Germinal center (tissue), 1 donor: ENCODE data around the gene PTK6.
"Not testable (repeated sequence)": the region's sequence is repeated elsewhere in the genome, so short reads cannot be mapped to it uniquely, and the experiment has no call there.

Source experiments
- DNase-seq: peaks from one replicate; pipeline ENCODE4 v3.0.0; 2012; ENCODE audit warnings: mixed read lengths, low spot score

The PTK6 gene

DNA sequence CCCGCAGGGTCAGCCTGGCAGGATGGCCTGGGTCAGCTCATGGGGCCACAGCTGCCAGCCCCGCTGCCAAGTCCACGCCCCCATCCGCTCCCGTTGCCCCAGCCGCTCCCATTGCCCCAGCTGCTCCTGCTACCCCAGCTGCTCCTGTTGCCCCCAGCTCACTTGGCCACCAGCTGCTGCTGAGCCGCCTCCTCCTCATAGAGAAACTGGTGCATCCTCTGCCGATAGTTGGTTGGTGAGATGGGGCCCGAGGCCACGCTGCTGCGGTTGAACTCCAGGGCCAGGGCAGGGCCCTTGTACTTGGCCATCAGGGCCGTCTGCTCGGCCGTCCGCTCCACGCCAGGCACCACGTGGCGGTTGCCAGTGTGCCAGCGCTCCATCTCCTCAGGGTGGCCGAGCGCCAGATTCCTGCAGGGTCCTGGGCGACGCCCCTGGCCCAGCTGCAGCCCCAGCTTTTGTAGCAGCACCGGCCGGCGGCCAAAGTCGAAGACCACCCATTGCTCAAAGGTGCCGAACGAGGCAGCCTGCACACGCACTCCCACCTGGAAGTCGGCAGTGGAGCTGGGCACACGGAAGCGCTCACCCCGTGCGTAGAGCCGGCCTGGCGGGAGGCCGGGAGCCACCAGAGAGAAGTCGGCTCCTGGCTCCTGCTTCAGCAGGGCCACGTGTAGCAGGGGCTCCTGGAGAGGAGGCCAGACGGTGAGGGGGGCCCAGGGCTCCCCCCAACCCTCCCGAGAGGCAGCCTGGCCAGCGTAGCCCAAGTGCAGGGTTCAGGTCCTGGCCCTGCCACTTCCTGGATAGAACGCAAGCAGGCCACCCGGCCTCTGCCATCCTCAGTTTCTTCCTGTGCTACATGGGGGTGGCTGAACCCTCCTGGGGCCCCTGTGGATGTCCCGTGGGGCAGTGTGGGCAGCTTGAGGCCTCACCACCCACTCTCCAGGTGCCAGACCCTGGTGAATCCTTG, 32.1 kb upstream of the PTK6 start:
- DNase-seq = no peak

DNA sequence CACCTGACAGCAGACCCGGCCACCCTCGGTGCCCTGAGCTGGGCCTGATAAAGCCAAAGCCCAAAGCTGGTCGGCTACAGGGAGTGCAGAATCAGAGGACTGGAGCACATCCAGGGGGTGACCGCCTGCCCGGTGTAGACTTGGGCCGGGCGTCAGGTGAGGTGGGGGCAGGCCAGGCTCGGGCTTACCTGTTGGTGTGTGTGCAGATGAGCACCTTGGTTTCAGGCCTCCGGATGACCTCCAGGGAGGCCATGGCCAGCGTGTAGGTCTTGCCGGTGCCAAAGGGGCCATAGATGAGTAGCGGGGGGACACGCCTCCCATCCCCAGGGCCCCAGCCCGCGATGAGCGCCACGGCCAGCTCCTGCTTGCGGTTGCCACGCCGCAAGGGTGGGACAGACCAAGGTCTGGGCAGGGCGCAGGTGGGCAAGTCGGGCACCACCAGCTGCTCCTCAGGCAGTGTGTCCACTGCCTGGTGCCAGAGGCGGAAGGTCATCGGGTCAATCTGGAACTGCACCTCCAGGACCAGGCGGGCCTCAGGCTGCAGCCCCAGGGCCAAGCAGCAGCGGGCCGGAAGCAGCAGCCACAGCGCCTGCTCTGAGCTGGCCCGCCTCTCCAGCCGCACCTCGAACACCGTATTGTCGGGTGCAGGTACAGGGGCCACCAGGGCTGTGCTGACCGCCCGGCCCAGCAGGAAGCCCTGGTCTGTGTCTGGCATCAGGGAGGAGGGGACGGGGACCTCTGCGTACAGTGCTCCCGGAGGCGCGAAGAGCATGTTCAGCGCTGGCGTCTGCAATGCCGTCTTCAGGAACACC, 31.2 kb upstream of the PTK6 start:
- no peak for DNase-seq

DNA sequence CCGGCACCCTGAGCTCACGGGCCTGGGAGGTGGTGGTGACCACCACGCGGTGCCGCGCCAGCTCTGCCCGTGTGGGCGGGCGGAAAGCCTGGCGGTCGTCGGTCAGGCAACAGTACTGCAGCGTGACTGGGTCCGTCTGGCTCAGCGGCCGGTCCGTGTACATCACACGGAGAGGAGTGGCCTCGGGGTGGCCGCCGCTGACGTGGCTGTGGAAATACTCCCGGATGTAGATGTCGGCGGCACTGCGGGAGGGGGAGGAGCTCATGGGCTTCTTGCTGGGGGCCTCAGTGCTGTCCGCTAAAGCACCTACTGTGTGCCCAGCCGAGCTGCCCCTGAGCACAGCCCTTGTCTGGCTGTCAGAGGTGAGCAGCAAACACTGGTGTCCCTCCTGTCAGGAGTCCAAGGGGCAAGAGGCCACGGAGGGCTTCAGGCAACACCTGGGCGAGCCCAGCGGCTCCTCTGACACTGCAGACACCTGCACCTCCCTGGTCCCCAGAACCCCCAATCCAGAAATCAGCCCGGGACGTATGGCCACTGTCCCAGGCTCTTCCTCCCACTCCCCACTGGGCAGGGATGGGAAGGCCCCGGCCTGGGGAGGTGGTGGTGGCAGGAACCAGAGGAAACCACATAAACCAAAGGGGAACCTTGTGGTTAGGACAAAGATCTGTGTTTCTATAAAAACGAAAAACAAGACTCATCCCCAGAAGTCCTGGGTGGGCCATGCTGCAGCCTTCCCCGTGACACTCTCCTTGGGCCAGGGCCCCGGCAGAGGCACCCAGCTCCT, 30.4 kb upstream of the PTK6 start:
- DNase-seq = no peak

DNA sequence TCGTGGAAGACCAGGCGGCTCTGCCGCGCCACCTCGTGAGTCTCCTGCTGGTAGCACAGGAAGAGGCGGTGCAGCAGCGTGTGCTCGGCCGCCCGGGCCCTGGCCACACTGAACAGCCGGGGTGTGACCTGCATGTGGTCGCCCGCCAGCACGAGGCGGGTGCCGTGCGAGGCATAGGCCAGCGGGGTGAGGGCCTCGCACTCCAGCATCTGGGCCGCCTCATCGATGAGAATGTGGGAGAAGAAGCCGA, 29.9 kb upstream of the PTK6 start:
- no peak for DNase-seq

DNA sequence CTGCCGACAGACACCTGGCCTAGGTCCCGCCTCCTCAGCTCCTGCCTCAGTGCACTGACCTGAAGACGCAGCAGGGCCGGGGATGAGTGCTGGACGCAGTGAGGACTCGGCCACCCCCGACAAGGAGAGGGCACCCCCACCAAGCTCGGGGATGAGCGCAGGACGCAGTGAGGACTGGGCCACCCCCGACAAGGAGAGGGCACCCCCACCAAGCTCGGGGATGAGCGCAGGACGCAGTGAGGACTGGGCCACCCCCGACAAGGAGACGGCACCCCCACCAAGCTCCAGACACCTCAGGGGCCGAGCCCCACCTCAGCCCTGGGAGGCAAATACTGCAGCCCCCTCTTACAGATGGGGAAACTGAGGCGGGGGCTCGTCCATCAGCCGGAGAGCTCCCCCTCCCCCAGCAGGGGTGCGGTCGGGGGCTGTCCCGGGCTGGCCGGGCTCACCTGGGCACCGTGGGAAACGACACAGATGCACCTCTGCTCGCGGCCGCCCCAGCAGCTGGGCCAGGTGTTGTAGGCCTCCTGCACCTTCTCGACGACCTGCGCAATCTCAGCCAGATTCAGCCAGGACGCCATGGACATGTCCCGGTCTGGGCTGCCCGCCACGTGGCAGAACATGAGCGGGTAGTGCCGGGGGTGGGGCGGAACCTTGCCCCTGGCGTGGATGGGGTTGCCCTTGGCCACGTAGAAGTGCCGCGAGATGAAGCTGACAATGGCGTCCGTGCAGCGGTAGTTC, 29.4 kb upstream of the PTK6 start:
- DNase-seq = no peak

DNA sequence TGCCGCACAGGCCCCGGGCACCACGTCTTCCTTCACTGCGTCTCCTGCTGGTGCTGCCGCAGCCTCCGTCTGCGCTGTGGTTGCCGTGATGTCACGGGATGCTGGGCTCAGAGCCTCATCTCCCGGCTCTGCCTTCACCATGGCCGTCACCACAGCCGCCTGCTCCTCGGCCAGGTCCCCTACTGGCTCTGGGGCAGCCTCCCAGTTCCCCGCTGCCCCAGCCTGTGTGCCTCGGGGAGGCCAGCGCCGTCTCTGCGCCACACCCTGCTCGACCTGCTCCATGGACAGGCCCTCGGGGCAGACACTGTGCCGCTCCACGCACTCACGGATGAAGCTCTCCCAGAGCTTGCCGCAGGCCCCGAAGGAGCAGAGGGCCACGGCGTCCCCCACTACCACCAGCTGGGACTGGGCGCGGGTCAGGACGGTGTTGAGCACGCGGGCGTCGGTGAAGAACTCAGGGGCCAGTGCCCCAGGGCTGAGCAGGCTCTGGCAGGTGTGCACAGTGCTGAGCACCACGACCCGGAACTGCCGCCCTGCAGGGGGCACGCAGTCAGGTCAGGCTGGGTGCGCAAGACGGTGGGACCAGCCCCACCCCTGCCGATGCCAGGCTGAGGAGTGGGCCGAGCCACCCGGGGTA, 28.6 kb upstream of the PTK6 start:
- DNase-seq = no peak

DNA sequence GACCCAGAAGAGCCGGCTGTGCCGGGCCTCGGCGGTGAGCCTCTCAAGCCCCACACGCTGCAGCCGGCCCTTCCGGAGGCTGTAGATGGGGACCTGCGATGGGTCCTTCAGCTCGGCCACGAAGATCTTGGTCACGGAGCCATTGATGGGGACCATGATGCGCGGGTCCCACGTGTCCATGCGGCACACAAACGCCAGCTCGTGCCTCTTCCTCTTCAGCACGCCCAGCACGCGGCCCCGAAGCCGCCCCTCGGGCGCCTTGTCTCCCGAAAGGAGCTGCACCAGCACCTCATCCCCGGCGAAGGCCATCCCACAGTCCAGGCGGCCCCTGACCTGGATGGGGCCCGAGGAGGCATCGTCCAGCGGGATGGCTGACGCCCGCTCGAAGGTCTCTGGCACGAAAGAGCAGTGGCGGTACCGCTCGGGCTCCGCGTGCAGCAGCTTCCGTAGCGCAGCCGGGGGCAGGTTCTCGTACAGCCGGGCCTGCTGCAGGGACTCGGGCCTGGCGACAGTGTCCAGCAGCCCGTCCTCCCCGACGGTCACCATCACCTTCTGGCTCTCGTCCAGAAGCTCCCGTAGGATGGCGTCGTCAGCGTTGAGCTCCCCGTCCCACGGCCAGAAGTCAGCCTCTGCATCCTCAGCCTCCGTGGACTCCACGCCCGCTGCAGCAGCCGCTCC, 28.0 kb upstream of the PTK6 start:
- no peak for DNase-seq

DNA sequence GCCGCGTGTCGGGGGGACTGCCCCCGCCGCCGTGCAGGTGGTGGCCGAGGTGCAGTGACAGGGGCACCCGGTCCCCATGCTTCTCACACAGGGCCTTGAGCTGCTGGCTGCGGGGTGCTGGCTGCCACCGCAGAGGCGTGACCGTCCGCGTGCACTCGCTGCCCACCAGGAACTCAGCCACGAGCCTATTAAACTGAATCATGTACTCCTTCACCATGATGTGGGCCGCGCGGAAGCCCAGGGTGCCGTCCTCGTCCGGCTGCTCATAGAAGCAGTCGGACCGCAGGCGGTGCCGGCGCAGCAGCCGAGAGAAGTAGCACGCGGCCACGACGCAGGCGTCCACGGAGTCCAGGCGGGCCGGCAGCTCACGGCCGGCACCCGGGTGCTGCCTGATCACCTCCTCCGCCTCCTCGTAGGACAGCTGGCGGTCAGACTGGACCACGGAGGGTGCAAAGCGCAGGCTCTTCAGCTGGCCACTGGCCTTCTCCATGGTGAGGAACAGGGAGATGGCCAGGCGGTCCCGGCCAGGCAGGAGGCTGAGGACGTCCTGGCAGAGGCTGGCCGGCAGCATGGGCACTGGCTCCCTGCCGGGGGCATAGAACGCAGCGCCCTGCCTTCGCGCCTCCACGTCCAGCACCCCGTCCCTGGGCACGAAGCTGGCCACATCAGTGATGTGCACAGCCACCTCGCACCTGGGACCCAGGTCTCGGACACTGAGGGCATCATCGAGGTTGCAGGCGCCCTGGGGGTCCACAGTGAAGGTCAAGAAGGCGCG, 27.0 kb upstream of the PTK6 start:
- no peak for DNase-seq

DNA sequence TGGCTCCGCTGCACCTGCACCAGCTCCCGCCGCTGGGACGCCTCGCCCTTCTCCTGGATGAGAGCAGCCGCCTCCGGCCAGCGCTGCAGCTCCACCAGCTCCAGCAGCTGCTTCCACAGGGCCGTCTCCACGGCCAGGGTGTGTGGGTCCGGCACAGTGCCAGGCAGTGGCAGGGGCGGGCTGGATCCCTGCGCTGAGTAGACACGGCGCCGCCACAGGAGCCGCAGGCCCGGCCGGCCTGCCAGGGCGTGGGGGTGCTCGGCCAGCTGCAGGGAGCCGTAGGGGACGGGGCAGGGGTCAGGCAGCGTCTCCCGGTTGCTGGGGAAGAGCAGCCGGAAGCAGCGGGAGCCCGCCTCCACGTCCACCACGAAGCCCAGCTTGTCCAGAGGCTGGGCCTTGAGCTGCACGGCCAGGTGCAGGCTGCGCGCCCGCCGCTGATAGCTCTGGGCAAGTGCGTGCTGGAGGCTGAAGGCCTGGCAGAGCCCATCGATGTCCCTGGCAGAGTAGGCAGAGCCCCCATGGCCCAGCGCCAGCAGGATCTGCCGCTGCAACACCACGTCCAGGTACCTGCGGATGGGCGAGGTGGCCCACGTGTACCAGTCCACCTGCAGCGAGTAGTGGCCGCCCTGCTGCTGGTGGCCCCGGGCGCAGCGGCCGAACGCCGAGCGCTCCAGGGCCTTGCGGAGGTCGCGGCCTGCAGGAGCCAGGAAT, 26.2 kb upstream of the PTK6 start:
- no peak for DNase-seq

DNA sequence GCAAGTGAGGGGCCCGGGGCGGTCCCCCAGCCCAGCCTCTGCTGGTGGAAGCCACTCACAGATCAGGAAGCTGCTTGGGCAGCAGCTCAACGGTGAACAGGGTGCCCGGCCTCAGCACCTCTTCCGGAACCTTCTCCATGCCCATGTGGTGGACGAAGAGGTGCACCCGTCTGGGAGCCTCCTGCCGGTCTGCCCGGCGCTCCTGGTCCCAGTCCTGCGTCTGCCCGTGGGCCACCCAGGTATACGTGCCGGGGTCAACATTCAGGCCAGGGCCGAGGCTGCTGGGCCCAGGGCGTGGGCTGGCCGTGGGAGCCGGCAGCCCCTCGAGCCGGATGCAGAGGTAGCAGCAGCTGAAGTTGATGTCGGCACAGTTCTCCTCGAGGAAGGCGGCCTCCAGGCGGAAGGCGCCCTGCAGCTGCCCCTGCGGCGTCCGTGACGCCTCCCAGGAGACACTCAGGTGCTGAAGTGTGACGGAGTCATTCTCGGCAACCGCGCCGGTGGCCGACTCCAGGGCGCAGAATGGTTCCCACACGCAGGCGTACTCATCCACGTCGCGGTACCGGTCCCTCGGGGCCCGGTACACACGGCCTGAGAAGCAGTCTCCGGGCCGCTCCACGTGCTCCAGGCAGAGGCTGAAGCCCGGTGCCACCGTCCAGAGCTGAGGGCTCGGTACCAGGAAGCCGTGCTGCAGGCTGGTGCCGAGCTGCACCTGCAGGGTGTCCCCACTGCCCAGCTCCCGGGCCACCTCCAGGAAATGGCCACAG, 25.5 kb upstream of the PTK6 start:
- no peak for DNase-seq

DNA sequence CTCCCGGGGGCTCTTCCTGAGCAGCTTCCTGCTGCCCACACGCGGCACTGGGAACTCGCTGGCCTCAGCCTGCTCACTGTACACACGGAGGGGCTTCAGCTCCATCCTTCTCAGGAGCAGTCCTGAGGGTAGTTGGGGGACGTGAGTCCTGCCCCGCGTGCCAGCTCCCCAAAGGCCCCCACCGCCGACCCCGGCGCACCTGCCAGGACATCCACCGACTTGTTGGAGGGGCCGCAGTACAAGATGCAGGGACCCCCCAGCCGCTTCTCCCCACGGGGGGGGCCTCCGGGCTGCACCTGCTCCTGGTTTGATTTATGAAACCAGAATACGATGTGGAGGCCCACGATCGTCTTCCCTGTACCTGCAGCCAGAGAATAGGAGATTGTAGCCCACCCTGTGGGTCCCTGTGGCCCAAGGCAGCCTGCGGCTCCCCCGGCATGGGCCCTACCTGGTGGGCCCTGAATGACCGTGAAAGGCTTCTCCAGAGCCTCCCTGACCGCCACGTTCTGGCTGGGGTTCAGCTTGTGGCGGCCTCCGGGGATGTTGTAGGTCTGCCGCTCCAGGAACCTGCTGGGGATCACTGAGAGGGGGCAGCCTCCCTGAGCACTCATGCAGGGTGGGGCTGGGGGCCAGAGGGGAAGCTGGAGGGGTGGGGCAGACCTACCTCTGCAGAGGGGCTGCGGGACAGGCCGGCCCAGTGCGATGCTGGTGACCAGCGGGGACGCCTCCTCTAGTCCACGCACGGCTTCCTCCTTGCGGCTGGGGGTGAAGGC, 24.6 kb upstream of the PTK6 start:
- no peak for DNase-seq

DNA sequence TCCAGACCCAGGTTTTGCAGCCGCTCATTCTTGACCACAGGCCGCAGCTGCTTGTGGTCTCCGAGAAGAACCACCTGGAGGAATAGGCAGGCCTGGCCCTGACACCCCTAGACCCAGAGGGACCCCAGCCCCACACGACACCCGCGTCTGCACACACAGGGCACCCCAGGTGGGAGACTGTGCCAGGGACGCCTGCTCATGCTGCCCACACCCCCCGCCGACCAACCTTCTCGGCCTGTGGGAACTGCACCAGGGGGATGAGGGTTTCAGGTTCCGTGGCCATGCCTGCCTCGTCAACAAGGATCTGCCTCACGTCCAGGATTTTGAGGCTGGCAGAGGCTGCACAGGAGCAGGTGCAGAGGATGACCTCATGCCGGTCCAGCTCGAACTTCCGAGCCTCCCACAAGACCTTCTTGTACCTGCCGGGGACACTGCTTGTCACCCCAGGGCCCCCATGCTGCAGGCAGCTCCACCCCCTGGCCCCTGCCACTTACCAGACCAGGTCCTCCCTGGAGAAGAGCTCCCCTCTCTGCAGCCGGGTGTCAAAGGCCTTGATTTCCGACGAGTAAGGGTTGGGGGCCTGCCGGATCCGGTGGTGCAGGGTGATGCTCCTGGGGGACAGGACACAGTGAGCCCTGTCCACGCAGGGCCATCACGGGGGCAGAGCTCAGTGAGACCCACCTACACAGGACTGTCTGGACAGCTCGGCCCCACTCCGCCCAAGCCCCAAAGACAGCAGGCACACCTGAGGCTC, 23.9 kb upstream of the PTK6 start:
- DNase-seq = no peak

DNA sequence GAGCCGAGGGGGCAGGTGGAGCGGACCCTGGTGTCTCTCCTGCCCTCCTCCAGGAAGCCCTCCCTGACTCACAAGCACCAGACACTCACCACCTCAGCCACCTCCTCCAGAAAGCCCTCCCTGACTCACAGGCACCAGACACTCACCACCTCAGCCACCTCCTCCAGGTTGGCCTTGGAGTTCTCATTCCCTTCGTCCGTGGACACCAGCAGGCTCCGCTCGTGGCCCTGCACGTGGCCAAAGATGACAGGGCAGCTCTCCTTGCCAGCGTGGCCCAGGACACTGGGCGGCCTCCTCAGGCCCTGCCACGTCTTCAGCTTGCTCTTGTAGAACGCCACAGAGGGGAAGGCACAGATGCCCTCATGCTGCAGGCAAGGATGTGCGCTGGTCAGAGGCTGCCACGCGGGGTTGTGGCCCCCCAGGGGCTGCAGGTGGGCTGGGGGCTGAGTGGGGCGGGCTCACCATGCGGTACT, 23.2 kb upstream of the PTK6 start:
- no peak for DNase-seq

DNA sequence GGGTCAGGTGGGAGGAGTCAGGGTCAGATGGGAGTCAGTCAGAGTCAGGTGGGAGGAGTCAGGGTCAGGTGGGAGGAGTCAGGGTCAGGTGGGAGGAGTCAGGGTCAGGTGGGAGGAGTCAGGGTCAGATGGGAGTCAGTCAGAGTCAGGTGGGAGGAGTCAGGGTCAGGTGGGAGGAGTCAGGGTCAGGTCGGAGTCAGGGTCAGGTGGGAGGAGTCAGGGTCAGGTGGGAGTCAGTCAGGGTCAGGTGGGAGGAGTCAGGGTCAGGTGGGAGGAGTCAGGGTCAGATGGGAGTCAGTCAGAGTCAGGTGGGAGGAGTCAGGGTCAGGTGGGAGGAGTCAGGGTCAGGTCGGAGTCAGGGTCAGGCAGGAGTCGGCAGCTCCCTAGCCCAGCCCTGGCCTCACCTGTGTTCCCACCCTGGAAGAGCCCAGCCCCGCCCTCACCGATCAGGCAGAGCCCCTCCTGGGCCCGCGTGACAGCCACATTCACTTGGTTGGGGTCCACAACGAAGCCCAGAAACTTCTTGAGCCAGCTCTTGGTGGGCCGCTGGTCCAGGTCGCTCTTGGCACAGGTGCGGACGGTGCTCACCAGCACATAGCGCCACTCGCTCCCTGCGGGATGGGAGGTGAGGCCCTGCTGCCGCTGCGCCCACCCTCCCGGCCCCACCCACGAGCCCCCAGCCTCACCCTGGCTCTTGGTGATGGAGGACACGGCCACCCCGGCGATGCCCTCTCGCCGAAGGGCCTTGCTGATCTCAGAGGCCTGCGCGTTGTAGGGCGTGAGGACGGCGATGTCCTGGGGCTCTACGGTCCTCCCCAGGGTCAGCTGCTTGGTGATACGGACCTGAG, 22.5 kb upstream of the PTK6 start:
- DNase-seq = not testable (repeated sequence)

DNA sequence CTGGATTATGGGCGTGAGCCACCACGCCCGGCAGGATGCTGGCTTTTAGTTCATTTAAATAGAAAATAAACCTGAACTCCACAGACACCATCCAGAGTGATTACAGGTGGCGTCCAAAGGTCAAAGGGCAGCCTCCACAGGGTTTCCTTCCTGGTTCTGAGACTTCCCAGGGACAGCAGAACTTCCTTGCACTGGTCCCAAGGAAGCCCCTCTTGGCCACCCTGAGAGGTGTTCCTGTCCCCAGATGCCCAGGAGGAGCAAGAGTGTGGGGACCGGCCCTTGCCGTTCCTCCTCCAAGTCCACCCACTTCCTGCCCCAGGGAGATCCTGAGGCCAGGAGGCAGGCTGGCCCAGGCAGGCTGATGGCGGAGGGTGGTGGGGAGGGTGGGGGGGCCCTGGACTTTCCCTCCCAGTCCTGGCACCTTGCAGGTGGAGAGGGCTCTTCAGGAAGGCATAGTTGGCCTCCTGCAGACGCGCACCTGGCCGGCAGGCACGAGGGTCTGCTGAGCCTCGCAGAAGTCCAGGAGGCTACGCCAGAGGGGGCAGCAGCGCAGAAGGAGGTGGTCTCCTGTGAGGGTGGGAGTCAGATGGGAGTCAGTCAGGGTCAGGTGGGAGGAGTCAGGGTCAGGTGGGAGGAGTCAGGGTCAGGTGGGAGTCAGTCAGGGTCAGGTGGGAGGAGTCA, 21.8 kb upstream of the PTK6 start:
- no peak for DNase-seq
